Fibroblast of lung (primary cell): ENCODE data around the gene COL27A1. TPM values are rescaled to one million over a fixed set of nuclear protein-coding genes. Genes with fewer than 3 reads are reported as not detected.
"Not testable (repeated sequence)": the region's sequence is repeated elsewhere in the genome, so short reads cannot be mapped to it uniquely, and the experiment has no call there.

Experiments
- DNase-seq, 2 donors: peaks; one replicate each; pipeline versions ENCODE4 v3.0.0 to v3.0.0-alpha.2; 2010; ENCODE audit warnings: low read depth in 2 of 2
- H2AFZ ChIP-seq: 2 replicates; pipeline ENCODE4 v1.5.1; 2012; ENCODE audit warnings: low read length, control low read depth, inconsistent platforms
- H3K27ac ChIP-seq: 2 replicates; pipeline ENCODE4 v1.5.1; 2011; ENCODE audit warnings: low read length, control low read depth; ENCODE audit not compliant: insufficient read depth
- H3K27me3 ChIP-seq: 2 replicates; pipeline ENCODE4 v1.5.1; 2011; ENCODE audit warnings: mild to moderate bottlenecking, low read length; ENCODE audit not compliant: control insufficient read depth, insufficient read depth
- H3K36me3 ChIP-seq: 2 replicates; pipeline ENCODE4 v1.5.1; 2011; ENCODE audit warnings: low read length; ENCODE audit not compliant: control insufficient read depth, insufficient read depth
- H3K4me1 ChIP-seq: 2 replicates; pipeline ENCODE4 v1.5.1; 2011; ENCODE audit warnings: low read length; ENCODE audit not compliant: control insufficient read depth, insufficient read depth; ENCODE audit errors: extremely low read depth
- H3K4me2 ChIP-seq: 2 replicates; pipeline ENCODE4 v1.5.1; 2011; ENCODE audit warnings: low read length, control low read depth; ENCODE audit not compliant: insufficient read depth; ENCODE audit errors: extremely low read depth
- H3K4me3 ChIP-seq, 4 experiments: fragments of 200-600 bp in 1 of 4; sonication (generic) in 1 of 4; replicated peaks in 1 of 4; 2 replicates each; pipeline ENCODE4 v1.5.1; 2011 to 2016; ENCODE audit warnings: low read length in 4 of 4, low read depth in 3 of 4, mild to moderate bottlenecking in 3 of 4, control low read depth in 2 of 4, inconsistent platforms in 1 of 4, mixed read lengths in 1 of 4; ENCODE audit not compliant: insufficient read depth in 1 of 4; ENCODE audit errors: control extremely low read depth in 1 of 4
- H3K79me2 ChIP-seq: 2 replicates; pipeline ENCODE4 v1.5.1; 2012; ENCODE audit warnings: mild to moderate bottlenecking, low read length, inconsistent platforms; ENCODE audit not compliant: control insufficient read depth, insufficient read depth
- H3K9ac ChIP-seq: 2 replicates; pipeline ENCODE4 v1.5.1; 2011; ENCODE audit warnings: mild to moderate bottlenecking, low read length, control low read depth; ENCODE audit not compliant: insufficient read depth
- H3K9me3 ChIP-seq: 2 replicates; pipeline ENCODE4 v1.5.1; 2012; ENCODE audit warnings: low read depth, low read length; ENCODE audit not compliant: control insufficient read depth, insufficient read depth
- H4K20me1 ChIP-seq: 2 replicates; pipeline ENCODE4 v1.5.1; 2011; ENCODE audit warnings: low read length; ENCODE audit not compliant: control insufficient read depth, insufficient read depth; ENCODE audit errors: extremely low read depth
- CTCF ChIP-seq, 2 donors: IDR thresholded peaks in 1 of 2; conservative IDR thresholded peaks in 1 of 2; 1 replicate in 1 of 2; 2 replicates in 1 of 2; pipeline ENCODE4 v1.5.1; 2011 to 2012; ENCODE audit warnings: low read length in 2 of 2, control low read depth in 1 of 2, inconsistent platforms in 1 of 2, low read depth in 1 of 2, mild to moderate bottlenecking in 1 of 2
- EZH2 ChIP-seq: IDR thresholded peaks from 2 replicates; pipeline ENCODE4 v1.5.1; 2012; ENCODE audit warnings: low read length, control low read depth, mild to moderate bottlenecking; ENCODE audit errors: missing control alignments
- polyA plus RNA-seq, 2 donors: library from polyadenylated mRNA; depleted of rRNA in 1 of 2; stranded (reverse) in 1 of 2; unstranded in 1 of 2; fragments of >200 nt; gene quantifications; 2 replicates each; pipeline ENCODE4 v1.2.1, GENCODE V29; 2011 to 2012; ENCODE audit warnings: missing spikeins in 1 of 2
- total RNA-seq: library from RNA; depleted of rRNA; stranded (reverse); fragments of >200 nt; gene quantifications from 2 replicates; pipeline ENCODE4 v1.2.1, GENCODE V29; 2014

COL27A1 gene
- total and polyA plus RNA-seq, 2 donors (not counting 1 experiment from before 2014, with no cell fraction given), result 2.4 to 5.4 TPM

- not testable (repeated sequence) for H3K4me1 ChIP-seq, H3K36me3 ChIP-seq, DNase-seq, H3K9ac ChIP-seq, H3K9me3 ChIP-seq, H3K27ac ChIP-seq, H3K4me3 ChIP-seq, H3K27me3 ChIP-seq, H4K20me1 ChIP-seq, H3K4me2 ChIP-seq, H3K79me2 ChIP-seq, H2AFZ ChIP-seq
Observed at GRCh38 chr9:114333718-114334117, 178.4 kb downstream of the COL27A1 start.

GRCh38 chr9:114334490-114334889 lies 179.2 kb downstream of the COL27A1 start:
- H3K4me3 ChIP-seq, result no peak overlapping the region
- H3K79me2 ChIP-seq, result no peaks in the 10 kb centered on the region
- H3K9me3 ChIP-seq, result no peaks in the 10 kb centered on the region
- H3K4me1 ChIP-seq, result no peaks in the 10 kb centered on the region
- H3K36me3 ChIP-seq, result peaks cover 9% of the 10 kb centered on the region
- no peak overlapping the region for H3K27ac ChIP-seq
- no peaks in the 10 kb centered on the region for H3K27me3 ChIP-seq
- H3K4me2 ChIP-seq, result no peak overlapping the region
- H4K20me1 ChIP-seq, result no peaks in the 10 kb centered on the region
- H3K9ac ChIP-seq, result no peak overlapping the region
- TF ChIP-seq CTCF (conservative IDR thresholded peaks at IDR 0.05 in 1 of 2, IDR thresholded peaks at IDR 0.05 in 1 of 2; ENCODE audit: low read depth in 1 of 2, low read length in 2 of 2) (no peak), EZH2 (no peak)
- H2AFZ ChIP-seq, result no peak overlapping the region
- DNase-seq, result no peak

GRCh38 chr9:114335745-114336144 lies 180.4 kb downstream of the COL27A1 start:
- Histone ChIP-seq H3K4me3 (no peak overlapping the region), H3K79me2 (no peaks in the 10 kb centered on the region), H3K4me2 (no peak overlapping the region), H3K36me3 (peaks cover 9% of the 10 kb centered on the region), H4K20me1 (no peaks in the 10 kb centered on the region), H3K9me3 (no peaks in the 10 kb centered on the region), H3K9ac (no peak overlapping the region), H3K27ac (no peak overlapping the region), H3K4me1 (no peaks in the 10 kb centered on the region), H3K27me3 (no peaks in the 10 kb centered on the region), H2AFZ (no peak overlapping the region)
- DNase-seq, result no peak
- TF ChIP-seq CTCF (conservative IDR thresholded peaks at IDR 0.05 in 1 of 2, IDR thresholded peaks at IDR 0.05 in 1 of 2; ENCODE audit: low read depth in 1 of 2, low read length in 2 of 2) (no peak), EZH2 (no peak)
